ENCODE results near the gene TNRC6B. TPM values are rescaled to one million over a fixed set of nuclear protein-coding genes. Genes with fewer than 3 reads are reported as not detected.

The TNRC6B gene
- total and polyA plus RNA-seq, 5 experiments from 2014 or later = 67.3 to 142 (median 116) TPM

DNA sequence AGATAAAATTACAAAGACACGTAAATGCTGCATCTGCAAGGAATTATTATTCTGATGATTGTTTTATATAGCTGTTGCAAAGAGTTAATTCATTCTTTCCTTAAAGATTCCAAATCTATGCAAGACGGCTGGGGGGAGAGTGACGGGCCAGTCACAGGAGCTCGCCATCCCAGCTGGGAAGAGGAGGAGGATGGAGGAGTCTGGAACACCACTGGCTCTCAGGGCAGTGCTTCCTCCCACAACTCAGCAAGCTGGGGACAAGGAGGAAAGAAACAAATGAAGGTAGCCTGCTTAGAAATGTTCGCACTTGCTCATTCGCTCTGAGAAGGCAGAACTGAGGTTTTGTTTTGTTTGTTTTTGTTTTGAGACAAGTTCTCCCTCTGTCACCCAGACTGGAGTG, 95.6 kb downstream of the TNRC6B start:
- DNase-seq (no peak), ATAC-seq (no peak)
- no peak overlapping the region for H3K4me3 Mint-ChIP-seq
- POLR2A ChIA-PET = interaction anchor here (2.8 kb wide), 1 partner anchor 73 kb away, joined by 6 read pairs; the partner anchor contains the start of gene ADSL
- peaks cover 4 to 78% (median 25%) of the 10 kb centered on the region in 3 donors for H3K36me3 Mint-ChIP-seq
- peak overlapping the region in 8 of 10 donors; percentile 2 to 91 (median 57) for H3K27ac Mint-ChIP-seq
- peaks cover 9 to 52% (median 29%) of the 10 kb centered on the region in 4 donors for H3K4me1 Mint-ChIP-seq
- H3K9me3 Mint-ChIP-seq = no peaks in the 10 kb centered on the region
- no peaks in the 10 kb centered on the region for H3K27me3 Mint-ChIP-seq

DNA sequence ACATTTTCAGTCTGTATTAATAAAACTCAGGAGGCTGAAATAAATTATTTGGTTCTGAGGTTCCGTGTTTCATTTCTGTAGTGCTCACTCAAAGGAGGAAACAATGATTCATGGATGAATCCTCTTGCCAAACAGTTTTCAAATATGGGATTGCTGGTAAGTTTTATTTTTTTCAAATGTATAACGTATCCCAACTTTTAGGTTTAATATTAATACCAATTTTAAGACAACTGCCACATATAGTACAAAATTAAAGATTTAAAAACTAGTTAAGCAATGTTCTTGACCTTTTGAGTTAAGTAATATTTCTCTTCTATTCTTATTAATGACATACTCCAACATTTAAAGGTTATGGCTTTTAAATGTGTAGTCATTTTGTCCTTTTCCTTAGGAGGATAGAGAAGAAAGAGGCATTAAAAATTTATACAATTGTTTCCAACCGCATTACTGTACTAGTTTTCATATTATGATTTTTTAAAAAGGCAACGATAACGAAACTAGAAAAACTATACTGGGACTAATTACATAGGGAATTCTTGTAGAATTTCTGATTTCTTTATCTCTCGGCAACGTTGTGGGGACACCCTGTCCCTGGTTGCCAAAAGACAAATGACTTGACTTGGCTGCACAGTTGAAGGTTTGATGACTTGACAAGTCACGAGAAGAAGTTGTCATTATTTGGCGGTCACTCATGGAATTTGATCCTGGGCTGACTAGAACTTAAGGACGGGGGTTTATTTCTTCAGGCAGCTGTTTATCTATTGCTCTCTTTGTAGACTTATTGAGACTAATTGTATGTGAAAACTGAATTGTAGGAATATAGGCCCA, 99.5 kb downstream of the TNRC6B start:
- Mint-ChIP-seq H3K27ac (peak overlapping the region; percentile 7 to 99 (median 90)), H3K36me3 (peaks cover 4 to 77% (median 29%) of the 10 kb centered on the region in 3 donors), H3K27me3 (no peaks in the 10 kb centered on the region), H3K9me3 (no peaks in the 10 kb centered on the region), H3K4me1 (peaks cover 12 to 51% (median 36%) of the 10 kb centered on the region in 4 donors), H3K4me3 (peak overlapping the region in 7 of 10 donors; percentile 11 to 91 (median 67))
- ATAC-seq = no peak
- POLR2A ChIA-PET = interaction anchor here (0.6 to 1.7 kb wide), 2 partner anchors 71 to 169 kb away, joined by 3 to 4 read pairs; no protein-coding TSS in a partner anchor
- DNase-seq = no peak

DNA sequence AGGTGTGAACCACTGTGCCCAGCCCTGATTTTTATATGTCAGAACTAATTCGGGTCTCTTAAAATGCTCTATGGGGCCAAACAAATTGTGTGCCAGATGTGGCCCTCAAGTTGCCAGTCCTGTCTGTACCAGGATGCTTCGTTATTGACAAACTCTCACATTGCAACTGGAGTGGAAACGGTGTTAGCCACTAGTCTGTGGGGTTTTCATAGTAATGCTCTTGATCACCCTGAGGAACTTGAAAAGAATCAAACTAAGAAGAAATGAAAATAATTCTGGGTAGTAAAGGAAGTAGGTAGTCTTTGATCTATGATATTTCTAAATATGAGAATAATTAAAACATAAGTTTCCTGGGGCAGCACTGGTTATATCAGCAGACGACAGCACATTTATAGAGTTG, 101.3 kb downstream of the TNRC6B start:
- POLR2A ChIA-PET = interaction anchor here (0.7 kb wide), 1 partner anchor 760 kb away, joined by 5 read pairs; no protein-coding TSS in a partner anchor
- Mint-ChIP-seq H3K27me3 (no peaks in the 10 kb centered on the region), H3K9me3 (no peaks in the 10 kb centered on the region), H3K4me3 (peak overlapping the region in 7 of 10 donors; percentile 2 to 72 (median 39)), H3K4me1 (peaks cover 17 to 55% (median 43%) of the 10 kb centered on the region in 4 donors), H3K36me3 (peaks cover 4 to 72% (median 24%) of the 10 kb centered on the region in 3 donors), H3K27ac (peak overlapping the region in 9 of 10 donors; percentile 26 to 95 (median 89))
- DNase-seq = no peak
- ATAC-seq = peak; percentile 31 to 46

DNA sequence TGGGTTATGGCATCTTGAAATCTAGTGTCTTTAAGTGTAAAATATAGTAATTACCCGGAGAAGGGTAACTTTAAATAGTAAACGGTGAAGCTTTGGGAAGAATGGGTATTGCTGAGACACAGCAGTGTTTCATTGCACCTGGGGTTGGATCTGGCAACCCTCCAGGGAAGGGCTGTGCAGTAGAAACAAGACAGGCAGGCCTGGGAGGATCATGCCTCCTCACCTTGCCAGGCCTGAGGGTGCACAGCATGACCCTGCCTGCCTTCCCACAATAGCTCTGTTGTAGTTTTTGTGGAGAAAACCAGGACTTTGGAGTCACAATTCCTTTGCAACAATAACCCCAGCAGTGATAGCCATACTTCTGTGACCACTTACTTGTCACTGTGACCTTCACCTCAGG, 104.0 kb downstream of the TNRC6B start:
- Mint-ChIP-seq H3K36me3 (peaks cover 18 to 83% (median 32%) of the 10 kb centered on the region in 3 donors), H3K4me3 (no peak overlapping the region), H3K4me1 (peaks cover 15 to 43% (median 36%) of the 10 kb centered on the region in 4 donors), H3K27me3 (no peaks in the 10 kb centered on the region), H3K27ac (peak overlapping the region in 4 of 10 donors; percentile 63 to 88 (median 78)), H3K9me3 (no peaks in the 10 kb centered on the region)
- ATAC-seq = no peak
- no peak for DNase-seq
- POLR2A ChIA-PET = no interaction called here

DNA sequence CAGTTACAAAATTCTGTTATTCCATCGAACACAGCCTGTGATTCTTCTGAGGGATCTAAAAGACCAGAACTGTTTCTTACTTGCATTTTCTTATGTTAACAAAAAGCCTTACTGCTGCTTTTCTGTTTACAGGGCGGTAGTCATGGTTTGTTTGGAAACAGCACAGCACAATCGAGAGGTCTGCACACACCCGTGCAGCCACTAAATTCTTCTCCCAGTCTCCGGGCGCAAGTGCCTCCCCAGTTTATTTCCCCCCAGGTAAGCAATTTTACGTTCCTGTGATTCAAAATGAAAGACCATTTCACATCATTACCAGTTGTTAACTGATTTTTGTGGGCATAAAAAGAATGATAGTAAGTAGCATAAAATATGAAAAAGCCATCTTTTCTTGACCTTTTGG, 107.8 kb downstream of the TNRC6B start:
- Mint-ChIP-seq H3K36me3 (peaks cover 24 to 82% (median 35%) of the 10 kb centered on the region in 3 donors), H3K27me3 (no peaks in the 10 kb centered on the region), H3K4me3 (no peak overlapping the region), H3K4me1 (peaks cover 24 to 50% (median 39%) of the 10 kb centered on the region in 4 donors), H3K27ac (peak overlapping the region; percentile 7 to 98 (median 76)), H3K9me3 (no peaks in the 10 kb centered on the region)
- POLR2A ChIA-PET = interaction anchor here (0.6 to 1.9 kb wide), 4 partner anchors 40 to 338 kb away, joined by 3 to 8 read pairs (median 4); no protein-coding TSS in a partner anchor
- DNase-seq (no peak), ATAC-seq (no peak)

DNA sequence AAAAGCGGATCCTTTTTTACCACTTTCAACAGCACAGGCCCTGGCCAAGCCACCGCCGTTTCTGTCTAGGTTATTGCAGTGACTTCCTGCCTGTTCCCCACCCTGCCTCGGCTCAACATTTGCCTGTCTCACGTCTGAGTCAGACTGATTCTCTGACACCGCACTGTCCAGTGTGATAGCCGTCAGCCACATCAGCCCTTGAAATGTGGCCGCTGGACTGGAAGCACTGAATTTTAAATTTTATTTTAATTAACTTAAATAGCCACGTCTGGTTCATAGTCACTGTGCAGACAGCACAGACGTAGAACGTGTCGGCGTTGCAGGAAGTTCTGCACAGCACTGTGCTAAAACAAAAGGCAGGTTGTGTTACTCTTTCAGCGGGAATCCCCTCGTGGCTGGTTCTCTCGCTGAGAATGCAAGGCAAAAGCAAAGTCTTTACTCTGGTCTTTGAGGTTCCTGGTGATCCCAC, 112.3 kb downstream of the TNRC6B start:
- Mint-ChIP-seq H3K9me3 (no peaks in the 10 kb centered on the region), H3K4me3 (peak overlapping the region; percentile 36 to 81 (median 74)), H3K36me3 (peaks cover 16 to 76% (median 33%) of the 10 kb centered on the region in 3 donors), H3K27me3 (no peaks in the 10 kb centered on the region), H3K27ac (peak overlapping the region; percentile 92 to 99 (median 97)), H3K4me1 (peaks cover 27 to 64% (median 54%) of the 10 kb centered on the region in 4 donors)
- POLR2A ChIA-PET = interaction anchor here (0.8 to 2.3 kb wide), 10 partner anchors 18 to 632 kb away, joined by 3 to 45 read pairs (median 4); partner anchors contain the start of gene ADSL
- DNase-seq = peak; percentile 50 to 83 (median 68)
- ATAC-seq = peak; percentile 88 to 92

DNA sequence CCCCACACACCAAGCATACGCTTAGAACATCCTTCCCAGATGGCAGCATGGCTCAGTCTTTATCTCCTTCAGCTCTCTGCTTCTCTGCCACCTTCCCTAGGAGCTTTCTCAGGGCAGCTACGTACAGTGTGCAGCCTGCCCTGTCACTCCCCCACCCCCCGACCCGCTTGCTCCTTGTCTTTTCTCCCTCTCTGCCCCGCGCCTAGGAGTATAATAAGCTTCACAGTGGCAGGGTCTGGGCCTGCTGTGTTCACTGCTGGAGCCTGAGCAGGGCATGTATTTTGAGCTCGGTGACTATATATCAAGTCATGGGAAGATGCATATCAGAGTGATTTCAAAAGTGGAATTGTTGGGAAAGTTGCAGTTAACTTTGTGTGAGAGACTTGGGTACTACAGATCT, 112.8 kb downstream of the TNRC6B start:
- H3K4me1 Mint-ChIP-seq = peaks cover 27 to 65% (median 57%) of the 10 kb centered on the region in 4 donors
- peaks cover 14 to 76% (median 29%) of the 10 kb centered on the region in 3 donors for H3K36me3 Mint-ChIP-seq
- no peaks in the 10 kb centered on the region for H3K9me3 Mint-ChIP-seq
- ATAC-seq = peak; percentile 40 to 44
- POLR2A ChIA-PET = interaction anchor here (0.5 to 2.3 kb wide), 13 partner anchors 15 to 632 kb away, joined by 3 to 45 read pairs (median 4); partner anchors contain the start of gene ADSL
- peak overlapping the region; percentile 34 to 81 (median 72) for H3K4me3 Mint-ChIP-seq
- no peaks in the 10 kb centered on the region for H3K27me3 Mint-ChIP-seq
- no peak for DNase-seq
- peak overlapping the region; percentile 92 to 99 (median 97) for H3K27ac Mint-ChIP-seq

DNA sequence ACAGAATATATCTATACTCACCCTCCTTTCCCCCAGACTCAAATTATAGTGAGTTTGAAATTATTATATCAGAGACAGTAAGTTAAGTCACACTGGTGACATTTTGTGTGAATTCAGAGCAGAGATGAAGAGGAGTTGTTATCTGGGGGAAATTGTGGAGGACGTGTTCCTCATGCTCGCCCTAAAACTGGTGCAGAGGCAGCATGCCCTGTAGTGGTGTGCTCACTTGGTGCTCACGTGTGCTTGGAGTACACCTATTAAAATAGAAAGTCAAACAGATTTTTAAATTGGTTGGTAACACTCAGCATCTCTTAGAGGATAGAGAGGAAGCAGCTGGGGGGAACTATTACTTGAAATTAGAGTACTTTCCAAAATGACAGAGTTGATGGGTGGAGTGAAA, 117.0 kb downstream of the TNRC6B start:
- POLR2A ChIA-PET = interaction anchor here (0.7 to 2.6 kb wide), 2 partner anchors 31 to 1121 kb away, joined by 4 to 11 read pairs; no protein-coding TSS in a partner anchor
- H3K27ac Mint-ChIP-seq = peak overlapping the region in 9 of 10 donors; percentile 31 to 87 (median 76)

DNA sequence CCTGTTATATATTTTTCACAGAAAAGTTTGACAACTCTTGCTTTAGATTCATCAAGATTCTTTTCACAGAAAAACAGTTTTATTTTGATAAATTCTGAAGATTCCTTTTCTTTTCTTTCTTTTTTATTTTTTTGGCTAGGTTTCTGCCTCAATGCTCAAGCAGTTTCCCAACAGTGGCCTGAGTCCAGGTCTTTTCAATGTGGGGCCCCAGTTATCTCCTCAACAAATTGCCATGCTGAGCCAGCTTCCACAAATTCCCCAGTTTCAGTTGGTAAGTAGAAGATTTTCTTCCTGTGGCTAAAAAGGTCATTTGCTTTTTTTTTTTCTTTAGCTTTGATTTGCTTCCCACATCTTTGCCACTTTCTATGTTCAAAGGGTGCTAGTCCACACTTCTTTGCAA, 122.6 kb downstream of the TNRC6B start:
- no peak for ATAC-seq
- H3K4me3 Mint-ChIP-seq = no peak overlapping the region
- H3K27me3 Mint-ChIP-seq = no peaks in the 10 kb centered on the region
- H3K4me1 Mint-ChIP-seq = peaks cover 6 to 19% (median 8%) of the 10 kb centered on the region in 4 donors
- peaks cover 6 to 77% (median 24%) of the 10 kb centered on the region in 3 donors for H3K36me3 Mint-ChIP-seq
- peak overlapping the region in 2 of 10 donors; percentile 47 to 52 for H3K27ac Mint-ChIP-seq
- DNase-seq = no peak
- POLR2A ChIA-PET = interaction anchor here (0.6 to 1.8 kb wide), 2 partner anchors 23 to 202 kb away, joined by 3 to 5 read pairs; no protein-coding TSS in a partner anchor
- no peaks in the 10 kb centered on the region for H3K9me3 Mint-ChIP-seq

More for the DNA sequence above, 117.0 kb downstream of the TNRC6B start:
- DNase-seq (no peak), ATAC-seq (no peak)
- Mint-ChIP-seq H3K36me3 (peaks cover 6 to 69% (median 17%) of the 10 kb centered on the region in 3 donors), H3K27me3 (no peaks in the 10 kb centered on the region), H3K9me3 (no peaks in the 10 kb centered on the region), H3K4me1 (peaks cover 18 to 52% (median 42%) of the 10 kb centered on the region in 4 donors), H3K4me3 (peak overlapping the region in 1 of 10 donors; percentile 1)

DNA sequence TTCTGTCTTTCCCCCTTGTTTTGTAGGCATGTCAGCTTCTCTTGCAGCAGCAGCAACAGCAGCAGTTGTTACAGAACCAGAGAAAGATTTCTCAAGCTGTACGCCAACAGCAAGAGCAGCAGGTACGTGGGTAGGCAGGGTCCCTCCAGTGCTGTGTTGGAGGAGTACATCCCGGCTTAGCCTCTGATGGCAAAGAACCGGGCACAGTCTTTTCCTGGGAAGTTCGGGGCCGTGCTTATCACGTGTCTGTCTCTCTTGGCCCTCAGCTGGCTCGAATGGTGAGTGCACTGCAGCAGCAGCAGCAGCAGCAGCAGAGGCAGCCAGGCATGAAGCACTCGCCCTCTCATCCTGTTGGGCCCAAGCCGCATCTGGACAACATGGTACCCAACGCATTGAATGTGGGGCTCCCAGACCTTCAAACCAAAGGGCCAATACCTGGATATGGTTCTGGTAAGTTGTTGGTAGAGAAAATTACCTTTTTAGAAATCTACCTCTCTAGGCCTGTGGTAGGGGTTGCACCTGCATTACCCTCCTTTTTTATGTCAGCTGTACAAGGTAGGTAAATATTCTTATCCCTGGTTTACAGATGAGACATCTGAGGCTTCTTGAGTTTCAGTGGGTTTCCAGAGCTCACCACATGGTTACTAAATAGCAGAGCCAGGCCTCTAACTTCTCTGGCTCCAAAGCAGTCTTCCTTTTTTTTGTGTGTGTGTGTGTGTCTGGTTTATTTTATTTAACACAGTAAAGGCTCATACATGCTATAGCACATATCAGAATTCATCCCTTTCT, 123.4 kb downstream of the TNRC6B start:
- H3K27ac Mint-ChIP-seq = peak overlapping the region in 3 of 10 donors; percentile 37 to 52 (median 46)

DNA sequence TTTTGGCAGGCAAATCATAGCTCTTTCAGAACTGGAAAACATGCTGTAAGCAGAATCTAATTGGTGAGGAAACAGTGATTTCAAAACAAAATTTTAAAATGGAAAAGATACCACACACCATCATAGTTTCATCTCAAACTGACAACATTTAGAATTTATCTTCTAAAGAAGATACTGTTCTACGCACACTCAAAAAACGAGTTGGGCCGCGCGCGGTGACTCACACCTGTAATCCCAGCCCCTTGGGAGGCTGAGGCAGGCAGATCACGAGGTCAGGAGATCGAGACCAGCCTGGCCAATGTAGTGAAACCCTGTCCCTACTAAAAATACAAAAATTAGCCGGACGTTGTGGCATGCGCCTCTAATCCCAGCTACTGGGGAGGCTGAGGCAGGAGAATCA, 124.4 kb downstream of the TNRC6B start:
- no peak overlapping the region for H3K4me3 Mint-ChIP-seq
- ATAC-seq (no peak), DNase-seq (no peak)
- H3K9me3 Mint-ChIP-seq = no peaks in the 10 kb centered on the region
- POLR2A ChIA-PET = interaction anchor here (0.7 kb wide), 1 partner anchor 53 kb away, joined by 3 read pairs; no protein-coding TSS in a partner anchor
- peak overlapping the region in 1 of 10 donors; percentile 46 for H3K27ac Mint-ChIP-seq
- H3K4me1 Mint-ChIP-seq = peaks cover 2 to 19% (median 9%) of the 10 kb centered on the region in 4 donors
- H3K27me3 Mint-ChIP-seq = no peaks in the 10 kb centered on the region
- peaks cover 0 to 69% (median 22%) of the 10 kb centered on the region in 3 donors for H3K36me3 Mint-ChIP-seq

More for the DNA sequence above, 123.4 kb downstream of the TNRC6B start:
- Mint-ChIP-seq H3K27me3 (no peaks in the 10 kb centered on the region), H3K36me3 (peaks cover 0 to 77% (median 25%) of the 10 kb centered on the region in 3 donors), H3K4me3 (no peak overlapping the region), H3K4me1 (peaks cover 2 to 19% (median 8%) of the 10 kb centered on the region in 4 donors), H3K9me3 (no peaks in the 10 kb centered on the region)
- POLR2A ChIA-PET = interaction anchor here (0.6 to 1.8 kb wide), 2 partner anchors 23 to 203 kb away, joined by 3 to 5 read pairs; no protein-coding TSS in a partner anchor
- ATAC-seq (no peak), DNase-seq (no peak)

All from naive thymus-derived CD8-positive, alpha-beta T cell (primary cell).